B cell (primary cell): Measurements from ENCODE around the gene EFL1.
"Not testable (repeated sequence)": the region's sequence is repeated elsewhere in the genome, so short reads cannot be mapped to it uniquely, and the experiment has no call there.

Source experiments
- CTCF ChIP-seq: fragments of 200-600 bp; IDR thresholded peaks from one replicate; pipeline ENCODE4 v1.8.0; 2022; ENCODE audit warnings: antibody characterized with exemption, mild to moderate bottlenecking
- EZH2 ChIP-seq: IDR thresholded peaks from 2 replicates; pipeline ENCODE4 v1.6.1; 2012; ENCODE audit warnings: borderline replicate concordance, low read depth, mild to moderate bottlenecking, moderate library complexity, low read length; ENCODE audit not compliant: insufficient read depth, poor library complexity, severe bottlenecking

- TF ChIP-seq CTCF, EZH2: not testable (repeated sequence)
These were observed 58.0 kb downstream of the EFL1 start for GRCh38 chr15:82204575-82204974.
